Measurements from ENCODE around the gene PTOV1.

The PTOV1 gene

GRCh38 chr19:49836176-49837008 is 14.6 kb upstream of the PTOV1 start:
- no peak for TF ChIP-seq ZNF449 (tag by site-specific recombination; IDR thresholded peaks at IDR 0.05)
- TF ChIP-seq ZNF155 (tag by site-specific recombination; IDR thresholded peaks at IDR 0.05), result no peak
- TF ChIP-seq ZSCAN5A (tag by site-specific recombination; IDR thresholded peaks at IDR 0.05), result no peak
- TF ChIP-seq ZNF266 (tag by site-specific recombination; IDR thresholded peaks at IDR 0.05; ENCODE audit: low read depth), result no peak
- TF ChIP-seq ZNF302 (tag by site-specific recombination; IDR thresholded peaks at IDR 0.05; ENCODE audit: low read depth), result no peak
- no peak for TF ChIP-seq ATF2 (tag by site-specific recombination; IDR thresholded peaks at IDR 0.05; ENCODE audit: low read depth)
- no peak for TF ChIP-seq ZNF777 (tag by site-specific recombination; IDR thresholded peaks at IDR 0.05; ENCODE audit: borderline replicate concordance)
- no peak for TF ChIP-seq ZNF768 (tag by site-specific recombination; IDR thresholded peaks at IDR 0.05)
- no peak for TF ChIP-seq SP7 (tag by site-specific recombination; IDR thresholded peaks at IDR 0.05)
- no peak for TF ChIP-seq ZSCAN30 (tag by site-specific recombination; IDR thresholded peaks at IDR 0.05)
- TF ChIP-seq ZNF223 (tag by site-specific recombination; IDR thresholded peaks at IDR 0.05), result no peak
- POLR2A ChIA-PET, result interaction anchor here (1.2 to 1.9 kb wide), 3 partner anchors 12 to 29 kb away, joined by 3 to 7 read pairs (median 6); no protein-coding TSS in a partner anchor
- no peak overlapping the region for H3K27ac ChIP-seq (ENCODE audit: extremely low read depth, low read depth, low read length)
- H3K4me3 ChIP-seq (ENCODE audit: low read depth, low read length), result no peak overlapping the region
- CTCF ChIA-PET, result no interaction called here
- no peaks in the 10 kb centered on the region for H3K4me1 ChIP-seq (ENCODE audit: control insufficient read depth, insufficient read depth, low read length)
- no peaks in the 10 kb centered on the region for H3K9me3 ChIP-seq (ENCODE audit: control insufficient read depth, insufficient read depth, low read depth, low read length)
- H3K36me3 ChIP-seq (ENCODE audit: control insufficient read depth in 2 of 2, insufficient read depth in 1 of 2, low read length in 2 of 2), result peaks cover 10 to 95% of the 10 kb centered on the region in 2 experiments

GRCh38 chr19:49837009-49837310 is 14.0 kb upstream of the PTOV1 start:
- H3K36me3 ChIP-seq (ENCODE audit: control insufficient read depth in 2 of 2, insufficient read depth in 1 of 2, low read length in 2 of 2), result peaks cover 10 to 91% of the 10 kb centered on the region in 2 experiments
- peak; percentile 16; the same call in 1 of the 2 replicates for TF ChIP-seq GLIS2 (tag by site-specific recombination; IDR thresholded peaks at IDR 0.05)
- peak; percentile 57 for TF ChIP-seq GLIS1 (tag by site-specific recombination; IDR thresholded peaks at IDR 0.05)
- TF ChIP-seq ZNF76 (tag by site-specific recombination; IDR thresholded peaks at IDR 0.05; ENCODE audit: borderline replicate concordance, low read depth), result no peak
- no peak for TF ChIP-seq ZNF488 (tag by site-specific recombination; IDR thresholded peaks at IDR 0.05)
- no peak for TF ChIP-seq ZNF529 (tag by site-specific recombination; IDR thresholded peaks at IDR 0.05; ENCODE audit: insufficient replicate concordance)
- no peak for TF ChIP-seq ZNF133 (tag by site-specific recombination; IDR thresholded peaks at IDR 0.05)
- CTCF ChIA-PET, result no interaction called here
- no peaks in the 10 kb centered on the region for H3K4me1 ChIP-seq (ENCODE audit: control insufficient read depth, insufficient read depth, low read length)
- H3K27ac ChIP-seq (ENCODE audit: extremely low read depth, low read depth, low read length), result no peak overlapping the region
- H3K9me3 ChIP-seq (ENCODE audit: control insufficient read depth, insufficient read depth, low read depth, low read length), result no peaks in the 10 kb centered on the region
- H3K4me3 ChIP-seq (ENCODE audit: low read depth, low read length), result no peak overlapping the region
- POLR2A ChIA-PET, result interaction anchor here (1.2 to 1.4 kb wide), 3 partner anchors 11 to 28 kb away, joined by 3 to 7 read pairs (median 4); partner anchors contain the start of gene PTOV1

All from HEK293 (cell line).